H1 (cell line): ENCODE results near the gene TGM2. TPM values are rescaled to one million over a fixed set of nuclear protein-coding genes. Genes with fewer than 3 reads are reported as not detected.

Experiments used
- ASH2L ChIP-seq: fragments of 200-600, 300-600 bp; sonication (generic); IDR thresholded peaks from one replicate; pipeline ENCODE4 v1.7.1; 2017; ENCODE audit warnings: low read length
- BRCA1 ChIP-seq: IDR thresholded peaks from 2 replicates; pipeline ENCODE4 v1.6.1; 2012; ENCODE audit warnings: low read depth, low read length, improper control_type of control experiment
- GABPA ChIP-seq: IDR thresholded peaks from 2 replicates; pipeline ENCODE4 v1.6.1; 2011; ENCODE audit warnings: mild to moderate bottlenecking, low read length, moderate library complexity, borderline replicate concordance; ENCODE audit not compliant: insufficient read depth
- HDAC2 ChIP-seq, 2 experiments: fragments of 300-600 bp in 1 of 2; sonication (generic) in 1 of 2; IDR thresholded peaks; 2 replicates each; pipeline ENCODE4 v1.6.1; 2011 to 2012; ENCODE audit warnings: low read depth in 2 of 2, low read length in 2 of 2, mild to moderate bottlenecking in 2 of 2, moderate library complexity in 2 of 2, borderline replicate concordance in 1 of 2, inconsistent platforms in 1 of 2
- RAD21 ChIP-seq, 2 experiments: IDR thresholded peaks in 1 of 2; conservative IDR thresholded peaks in 1 of 2; 2 replicates each; pipeline ENCODE4 v1.6.1; 2011; ENCODE audit warnings: low read depth in 2 of 2, low read length in 2 of 2, improper control_type of control experiment in 1 of 2, inconsistent platforms in 1 of 2, mild to moderate bottlenecking in 1 of 2, moderate library complexity in 1 of 2
- polyA plus RNA-seq, 7 experiments: library from polyadenylated mRNA; depleted of rRNA in 3 of 7; stranded (reverse) in 5 of 7; unstranded in 2 of 7; fragments of >200 nt in 5 of 7; fragments of 200-250 nt in 2 of 7; gene quantifications; 1 replicate in 5 of 7; 2 replicates in 1 of 7; 4 replicates in 1 of 7; pipeline versions ENCODE4 v1.2.1 to v1.2.3, GENCODE V29; 2011 to 2013; ENCODE audit warnings: missing spikeins in 2 of 7, mixed read lengths in 2 of 7
- total RNA-seq: library from RNA; stranded (reverse); fragmentation: NEBNext Ultra II Directional; extraction: Animal tissue kit (Norgen Biotek cat#: 25700); gene quantifications from 2 replicates; pipeline ENCODE4 v1.2.1, GENCODE V29; 2021
- TF ChIP-seq, protein P1 (sequence below): IDR thresholded peaks from 2 replicates; pipeline ENCODE4 v1.6.1; 2012; ENCODE audit warnings: low read length, inconsistent platforms
- TF ChIP-seq, protein P2 (sequence below): IDR thresholded peaks from 2 replicates; pipeline ENCODE4 v1.6.1; 2012; ENCODE audit warnings: inconsistent platforms

TGM2 gene
- total and polyA plus RNA-seq, 2 of the 8 experiments (the other 6 are each of a cell fraction or from before 2014, with no cell fraction given) = 0.86 to 1.0 TPM

DNA sequence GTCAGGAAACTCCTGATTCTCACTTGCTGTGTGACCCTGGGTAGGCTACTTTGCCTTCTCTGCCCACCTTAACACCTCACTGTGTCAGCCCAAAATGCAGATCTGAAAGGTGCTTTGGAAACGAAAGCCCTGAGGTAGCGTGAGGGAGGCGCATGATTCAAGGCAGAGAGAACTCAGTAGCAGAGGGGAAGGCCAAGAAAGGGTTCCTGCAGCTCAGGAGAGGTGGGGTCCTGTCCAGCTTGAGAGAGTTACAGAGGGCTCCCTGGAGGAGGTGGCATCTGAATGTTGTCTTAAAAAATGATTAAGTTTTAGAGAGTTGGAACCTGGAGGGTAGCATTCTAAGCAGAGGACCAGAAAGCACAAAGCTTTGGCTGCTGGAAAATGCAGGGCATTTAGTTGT lies 13.6 kb downstream of the TGM2 start (continued):
- no peak for TF ChIP-seq RAD21 (IDR thresholded peaks at IDR 0.05 in 1 of 2, conservative IDR thresholded peaks at IDR 0.05 in 1 of 2; ENCODE audit: low read depth in 2 of 2, low read length in 2 of 2)
- no peak for TF ChIP-seq HDAC2 (IDR thresholded peaks at IDR 0.05; ENCODE audit: borderline replicate concordance in 1 of 2, low read depth in 2 of 2, low read length in 2 of 2)
- no peak for TF ChIP-seq GABPA
- TF ChIP-seq, protein P1, sequence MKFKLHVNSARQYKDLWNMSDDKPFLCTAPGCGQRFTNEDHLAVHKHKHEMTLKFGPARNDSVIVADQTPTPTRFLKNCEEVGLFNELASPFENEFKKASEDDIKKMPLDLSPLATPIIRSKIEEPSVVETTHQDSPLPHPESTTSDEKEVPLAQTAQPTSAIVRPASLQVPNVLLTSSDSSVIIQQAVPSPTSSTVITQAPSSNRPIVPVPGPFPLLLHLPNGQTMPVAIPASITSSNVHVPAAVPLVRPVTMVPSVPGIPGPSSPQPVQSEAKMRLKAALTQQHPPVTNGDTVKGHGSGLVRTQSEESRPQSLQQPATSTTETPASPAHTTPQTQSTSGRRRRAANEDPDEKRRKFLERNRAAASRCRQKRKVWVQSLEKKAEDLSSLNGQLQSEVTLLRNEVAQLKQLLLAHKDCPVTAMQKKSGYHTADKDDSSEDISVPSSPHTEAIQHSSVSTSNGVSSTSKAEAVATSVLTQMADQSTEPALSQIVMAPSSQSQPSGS = no peak
- TF ChIP-seq, protein P2, sequence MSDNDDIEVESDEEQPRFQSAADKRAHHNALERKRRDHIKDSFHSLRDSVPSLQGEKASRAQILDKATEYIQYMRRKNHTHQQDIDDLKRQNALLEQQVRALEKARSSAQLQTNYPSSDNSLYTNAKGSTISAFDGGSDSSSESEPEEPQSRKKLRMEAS = no peak
- TF ChIP-seq ASH2L = no peak
- no peak for TF ChIP-seq BRCA1
